NCI-H1048 (cell line): ENCODE measurements around the gene VAV1.
"Not testable (repeated sequence)": the region's sequence is repeated elsewhere in the genome, so short reads cannot be mapped to it uniquely, and the experiment has no call there.

Experiments used
- DNase-seq: peaks from one replicate; lab custom pipeline; 2025; lab: John Stamatoyannopoulos, UW

The VAV1 gene

DNA sequence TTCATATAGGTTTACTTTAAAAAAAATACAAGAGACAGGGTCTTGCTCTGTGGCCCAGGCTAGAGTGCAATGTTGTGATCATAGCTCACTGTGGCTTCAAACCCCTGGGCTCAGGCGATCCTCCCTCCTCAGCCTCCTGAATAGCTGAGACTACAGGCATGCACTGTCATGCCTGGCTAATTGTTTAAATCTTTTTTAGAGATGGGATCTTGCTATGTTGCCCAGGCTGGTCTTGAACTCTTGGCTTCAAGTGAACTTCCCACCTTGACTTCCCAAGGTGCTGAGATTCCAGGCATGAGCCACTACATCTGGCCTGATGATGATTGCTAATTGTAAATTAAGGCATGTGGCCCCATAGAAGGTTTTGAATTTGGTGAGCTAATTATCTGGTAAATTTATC is 79.5 kb downstream of the VAV1 start:
- DNase-seq, result no peak

DNA sequence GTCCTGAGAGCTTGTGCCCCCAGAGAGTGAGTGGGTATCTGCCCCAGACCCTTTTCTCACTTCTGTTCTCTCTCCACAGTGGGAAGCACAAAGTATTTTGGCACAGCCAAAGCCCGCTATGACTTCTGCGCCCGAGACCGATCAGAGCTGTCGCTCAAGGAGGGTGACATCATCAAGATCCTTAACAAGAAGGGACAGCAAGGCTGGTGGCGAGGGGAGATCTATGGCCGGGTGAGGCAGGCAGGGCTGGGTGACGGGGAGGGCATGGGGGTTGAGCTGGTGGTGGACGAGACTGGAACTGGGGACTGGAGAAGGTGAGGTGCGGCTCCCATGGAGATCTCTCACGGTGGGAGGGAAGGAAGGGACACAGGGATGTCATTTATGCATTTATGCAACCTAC is 81.4 kb downstream of the VAV1 start:
- DNase-seq, result no peak

DNA sequence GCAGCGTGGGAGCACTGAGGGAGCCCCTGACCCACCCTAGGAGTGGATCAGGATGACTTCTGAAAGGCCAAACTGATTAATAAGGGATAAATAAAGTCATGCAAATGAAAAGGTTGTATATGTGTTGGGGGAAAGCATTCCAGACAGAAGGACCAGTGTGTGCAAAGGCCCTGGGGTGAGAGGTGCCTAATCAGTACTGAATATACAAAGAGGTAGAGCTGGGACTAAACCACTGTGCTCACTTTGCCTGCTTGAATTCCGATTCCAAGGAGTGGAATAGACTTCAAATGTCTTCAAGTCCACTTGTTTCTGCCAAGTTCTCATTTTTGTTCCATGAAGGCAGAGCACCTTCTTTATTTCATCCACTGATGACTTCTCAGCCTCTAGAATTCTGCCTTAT is 82.2 kb downstream of the VAV1 start:
- no peak for DNase-seq

GRCh38 chr19:6856749-6857372 is 84.4 kb downstream of the VAV1 start:
- no peak for DNase-seq

DNA sequence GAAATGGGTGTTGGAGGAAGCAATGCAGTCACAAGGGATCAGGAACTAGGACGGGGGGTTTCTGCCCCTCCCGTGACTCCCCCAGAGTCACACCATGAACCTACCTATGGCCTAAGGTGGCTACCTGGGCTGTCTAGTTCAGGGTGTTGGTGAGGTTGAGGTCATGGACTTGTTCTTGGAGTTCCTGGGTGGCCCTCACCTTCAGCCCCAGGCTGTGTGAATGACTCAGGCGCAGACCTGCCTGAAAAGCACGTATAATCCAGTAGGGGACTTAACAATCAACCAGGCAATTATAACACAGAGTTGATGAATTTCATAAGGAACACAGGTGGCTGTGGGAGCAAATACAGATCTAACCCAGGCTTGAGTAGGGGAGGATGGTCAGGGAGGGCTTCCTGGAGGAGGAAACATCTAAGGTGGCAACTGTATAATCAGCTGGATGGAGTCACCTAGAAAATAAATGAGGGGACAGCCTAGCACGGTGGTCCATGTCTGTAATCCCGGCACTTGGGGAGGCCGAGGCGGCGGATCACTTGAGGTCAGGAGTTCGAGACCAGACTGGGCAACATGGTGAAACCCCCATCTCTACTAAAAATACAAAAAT is 89.3 kb downstream of the VAV1 start:
- no peak for DNase-seq

DNA sequence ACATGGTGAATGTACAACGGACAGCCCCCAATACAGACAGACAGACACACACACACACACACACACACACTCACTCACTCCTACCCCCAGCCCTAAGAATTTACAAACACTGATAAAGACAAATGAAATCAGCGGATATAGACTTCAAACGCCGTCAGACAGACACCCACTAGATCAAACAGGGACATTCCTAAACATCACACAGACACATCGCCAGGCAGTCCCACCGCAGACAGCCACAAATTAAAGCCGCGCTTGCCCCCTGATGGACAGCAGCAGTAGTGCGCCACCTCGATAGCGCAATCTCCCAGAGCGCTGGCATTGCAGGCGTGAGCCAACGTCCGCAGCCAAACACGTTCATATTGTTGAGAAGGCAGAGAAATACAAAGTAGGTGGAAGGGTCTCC is 90.2 kb downstream of the VAV1 start:
- peak; percentile 76 for DNase-seq

- no peak for DNase-seq
Observed at GRCh38 chr19:6864325-6864940, 91.9 kb downstream of the VAV1 start.

DNA sequence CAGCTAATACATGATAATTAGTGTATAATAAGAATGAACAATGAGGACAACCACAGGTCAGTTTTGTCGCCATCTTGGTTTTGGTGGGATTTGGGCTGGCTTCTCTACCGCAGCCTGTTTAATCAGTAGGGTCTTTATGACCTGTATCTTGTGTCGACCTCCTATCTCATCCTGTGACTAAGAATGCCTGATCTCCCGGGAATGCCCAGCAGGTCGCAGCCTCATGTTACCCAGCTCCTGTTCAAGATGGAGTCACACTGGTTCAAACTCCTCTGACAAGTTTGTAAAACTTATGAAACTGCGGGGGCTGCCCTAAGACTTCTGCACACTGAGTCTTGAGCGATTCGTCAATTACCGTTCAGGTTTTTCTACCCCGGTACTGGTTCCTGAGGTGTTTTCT is 93.3 kb downstream of the VAV1 start:
- no peak for DNase-seq

DNA sequence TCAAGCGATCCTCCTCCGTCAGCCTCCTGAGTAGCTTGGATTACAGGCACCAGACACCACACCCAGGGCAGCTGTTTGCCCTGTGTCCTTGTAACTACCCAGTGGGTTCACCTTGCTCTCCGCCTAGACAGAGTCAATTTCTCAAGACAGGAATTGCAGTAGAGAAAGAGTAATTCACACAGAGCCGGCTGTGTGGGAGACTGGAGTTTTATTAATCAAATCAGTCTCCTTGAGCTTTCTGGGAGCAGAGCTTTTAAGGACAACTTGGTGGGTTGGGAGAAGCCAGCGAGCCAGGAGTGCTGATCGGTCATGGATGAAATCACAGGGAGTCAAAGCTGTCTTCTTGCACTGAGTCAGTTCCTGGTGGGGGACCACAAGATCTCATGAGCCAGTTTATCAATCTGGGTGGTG is 94.2 kb downstream of the VAV1 start:
- DNase-seq, result no peak

GRCh38 chr19:6868351-6868750 is 95.8 kb downstream of the VAV1 start:
- no peak for DNase-seq

- not testable (repeated sequence) for DNase-seq
Observed at GRCh38 chr19:6869151-6869882, 96.8 kb downstream of the VAV1 start.

GRCh38 chr19:6873708-6874431 is 101.4 kb downstream of the VAV1 start:
- DNase-seq, result no peak

DNA sequence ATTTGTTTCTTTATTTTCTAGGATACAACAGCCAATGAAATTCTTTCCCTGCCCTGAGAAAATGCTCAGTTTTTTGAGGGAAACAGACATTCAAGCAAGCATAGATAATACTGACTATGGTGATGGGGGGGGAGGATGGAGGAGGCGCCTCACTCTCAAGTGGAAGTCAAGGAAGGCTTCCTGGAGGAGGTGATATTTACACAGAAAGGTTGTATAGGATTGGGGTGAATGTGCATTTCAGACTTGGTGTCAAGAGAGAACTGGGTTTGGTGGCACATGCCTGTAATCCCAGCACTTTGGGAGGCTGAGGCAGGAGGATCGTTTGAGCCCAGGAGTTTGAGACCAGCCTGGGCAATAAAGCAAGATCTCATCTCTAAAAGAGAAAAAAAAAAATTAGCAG is 102.7 kb downstream of the VAV1 start:
- no peak for DNase-seq

- no peak for DNase-seq
Observed at GRCh38 chr19:6876748-6877147, 104.2 kb downstream of the VAV1 start.

DNA sequence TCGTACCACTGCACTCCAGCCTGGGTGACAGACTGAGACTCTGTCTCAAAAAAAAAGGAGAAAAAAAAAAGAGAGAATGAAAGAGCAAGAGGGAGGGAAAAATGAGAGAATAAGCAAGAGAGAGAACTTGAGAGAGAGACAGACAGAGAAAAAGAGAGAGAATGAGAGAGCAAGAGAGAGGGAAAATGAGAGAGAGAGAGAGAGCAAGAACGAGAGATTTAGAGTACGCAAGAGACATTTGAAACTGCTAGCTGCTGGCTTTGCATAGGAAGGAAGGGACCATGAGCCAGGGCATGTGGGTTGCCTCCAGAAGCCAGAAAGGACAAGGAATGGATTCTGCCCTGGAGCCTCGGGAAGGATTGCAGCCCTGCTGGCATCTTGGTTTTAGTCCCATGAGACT is 105.3 kb downstream of the VAV1 start:
- DNase-seq, result no peak

GRCh38 chr19:6886277-6886897 is 113.9 kb downstream of the VAV1 start:
- DNase-seq, result no peak

- no peak for DNase-seq
Observed at GRCh38 chr19:6887316-6887715, 114.8 kb downstream of the VAV1 start, which contains the start of gene ADGRE1. Gene ADGRE1, plus strand, starts transcription at chr19:6887579. Its CDS starts 30 bp downstream, at chr19:6887609.

GRCh38 chr19:6888967-6889366 is 116.5 kb downstream of the VAV1 start:
- no peak for DNase-seq

DNA sequence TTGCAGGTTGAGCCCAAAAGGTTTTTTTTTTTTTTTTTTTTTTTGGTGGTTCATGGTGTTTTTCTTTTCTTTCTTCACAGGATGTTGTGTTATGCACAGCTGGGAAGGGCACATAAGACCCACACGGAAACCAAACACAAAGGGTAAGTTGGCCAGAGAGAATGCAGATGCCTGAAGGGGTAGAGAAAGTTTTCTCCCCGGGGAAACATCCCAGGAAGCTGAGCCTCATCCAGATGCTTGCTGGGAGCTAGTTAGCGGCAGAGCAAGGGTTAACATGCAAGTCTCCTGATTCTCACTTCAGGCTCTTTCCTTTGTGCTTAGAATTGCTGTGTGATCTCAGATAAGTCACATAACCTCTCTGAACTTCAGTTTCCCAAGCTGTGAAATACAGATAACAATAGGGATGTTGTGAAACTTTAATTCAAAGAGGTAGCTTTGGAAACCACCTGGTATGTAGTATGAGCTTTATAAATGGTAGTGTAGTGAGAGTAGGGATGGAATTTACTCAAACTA is 117.9 kb downstream of the VAV1 start:
- DNase-seq, result no peak

- DNase-seq, result no peak
Observed at GRCh38 chr19:6890938-6891337, 118.4 kb downstream of the VAV1 start.

GRCh38 chr19:6891761-6892385 is 119.4 kb downstream of the VAV1 start:
- DNase-seq, result no peak
